ENCODE data around the gene NHERF2.

NHERF2 gene

GRCh38 chr16:2084895-2085625, 58.4 kb downstream of the NHERF2 start:
- no peak for TF ChIP-seq CTCF (IDR thresholded peaks at IDR 0.05; ENCODE audit: low read depth, low read length)
- DNase-seq (ENCODE audit: low read depth, low spot score) = no peak
- no peak overlapping the region for H3K4me3 ChIP-seq (ENCODE audit: low read depth, low read length)
- in situ Hi-C loops (cut with HindIII; ENCODE audit: low sequenced_read_pairs) = no loop called here

- H3K4me3 ChIP-seq (ENCODE audit: low read depth, low read length) = no peak overlapping the region
- no peak for DNase-seq (ENCODE audit: low read depth, low spot score)
- in situ Hi-C loops (cut with HindIII; ENCODE audit: low sequenced_read_pairs) = no loop called here
- no peak for TF ChIP-seq CTCF (IDR thresholded peaks at IDR 0.05; ENCODE audit: low read depth, low read length)
These were observed 59.0 kb downstream of the NHERF2 start for GRCh38 chr16:2085669-2086068.

- in situ Hi-C loops (cut with HindIII; ENCODE audit: low sequenced_read_pairs) = no loop called here
- no peak for TF ChIP-seq CTCF (IDR thresholded peaks at IDR 0.05; ENCODE audit: low read depth, low read length)
- H3K4me3 ChIP-seq (ENCODE audit: low read depth, low read length) = no peak overlapping the region
- DNase-seq (ENCODE audit: low read depth, low spot score) = no peak
These were observed 59.5 kb downstream of the NHERF2 start for GRCh38 chr16:2086106-2086742.

GRCh38 chr16:2086812-2087747, 60.4 kb downstream of the NHERF2 start:
- in situ Hi-C loops (cut with HindIII; ENCODE audit: low sequenced_read_pairs) = no loop called here
- no peak for DNase-seq (ENCODE audit: low read depth, low spot score)
- no peak overlapping the region for H3K4me3 ChIP-seq (ENCODE audit: low read depth, low read length)
- no peak for TF ChIP-seq CTCF (IDR thresholded peaks at IDR 0.05; ENCODE audit: low read depth, low read length)

GRCh38 chr16:2087748-2088631, 61.3 kb downstream of the NHERF2 start:
- H3K4me3 ChIP-seq (ENCODE audit: low read depth, low read length) = no peak overlapping the region
- no peak for DNase-seq (ENCODE audit: low read depth, low spot score)
- TF ChIP-seq CTCF (IDR thresholded peaks at IDR 0.05; ENCODE audit: low read depth, low read length) = no peak
- in situ Hi-C loops (cut with HindIII; ENCODE audit: low sequenced_read_pairs) = no loop called here

Measured in astrocyte of the spinal cord (primary cell).